SU-DHL-6 (cell line): ENCODE results near the gene CFAP97D2.
A peak's percentile ranks its signal among the peaks of the same experiment; 100 is the strongest.

Source experiments
- H2AFZ ChIP-seq: fragments of 200-600 bp; sonication (generic); 2 replicates; pipeline ENCODE4 v1.6.1; 2014; ENCODE audit warnings: low read depth, mild to moderate bottlenecking, moderate library complexity, mixed read lengths, antibody characterized with exemption, low read length; ENCODE audit not compliant: severe bottlenecking
- H3F3A ChIP-seq: fragments of 200-600 bp; shearing (Covaris generic); 2 replicates; pipeline ENCODE4 v1.6.0; 2016; ENCODE audit warnings: antibody characterized with exemption, mild to moderate bottlenecking; ENCODE audit not compliant: insufficient read depth
- H3K27ac ChIP-seq: fragments of 200-600 bp; sonication (generic); 2 replicates; pipeline ENCODE4 v1.5.1; 2016; ENCODE audit warnings: low read depth, mild to moderate bottlenecking, low read length, moderate library complexity, mixed read lengths
- H3K27me3 ChIP-seq: fragments of 200-600 bp; sonication (generic), shearing (Covaris generic); 2 replicates; pipeline ENCODE4 v1.6.0; 2014; ENCODE audit warnings: mild to moderate bottlenecking, low read length
- H3K36me3 ChIP-seq: fragments of 200-600 bp; sonication (generic); 2 replicates; pipeline ENCODE4 v1.6.1; 2014; ENCODE audit warnings: mild to moderate bottlenecking, low read length, mixed read lengths
- H3K4me2 ChIP-seq: fragments of 300-600, 200-600 bp; shearing (Covaris generic), sonication (generic); 2 replicates; pipeline ENCODE4 v1.6.0; 2014; ENCODE audit warnings: low read length, low read depth, mild to moderate bottlenecking; ENCODE audit not compliant: poor library complexity, severe bottlenecking
- H3K4me3 ChIP-seq: fragments of 200-600 bp; sonication (generic); 2 replicates; pipeline ENCODE4 v1.5.1; 2014; ENCODE audit warnings: antibody characterized with exemption, low read length, mild to moderate bottlenecking, mixed read lengths; ENCODE audit not compliant: insufficient read depth, poor library complexity, severe bottlenecking
- H3K79me2 ChIP-seq: fragments of 200-600 bp; sonication (generic); 2 replicates; pipeline ENCODE4 v1.6.1; 2014; ENCODE audit warnings: mild to moderate bottlenecking, low read length, moderate library complexity; ENCODE audit not compliant: insufficient read depth
- H3K9ac ChIP-seq: fragments of 200-600 bp; sonication (generic); 2 replicates; pipeline ENCODE4 v1.7.0; 2014; ENCODE audit warnings: mild to moderate bottlenecking, low read length
- H3K9me2 ChIP-seq: fragments of 200-600 bp; sonication (generic); replicated peaks from 2 replicates; pipeline ENCODE4 v1.6.1; 2014; ENCODE audit warnings: low read length; ENCODE audit not compliant: insufficient read depth
- H3K9me3 ChIP-seq: fragments of 200-600 bp; sonication (generic); 2 replicates; pipeline ENCODE4 v1.6.1; 2014; ENCODE audit warnings: low read length, mixed read lengths; ENCODE audit not compliant: insufficient read depth
- H4K20me1 ChIP-seq: fragments of 200-600 bp; sonication (generic); 2 replicates; pipeline ENCODE4 v1.6.1; 2014; ENCODE audit warnings: low read depth, mild to moderate bottlenecking, antibody characterized with exemption, low read length, moderate library complexity, mixed read lengths
- CTCF ChIP-seq: fragments of 200-600 bp; sonication (generic); IDR thresholded peaks from one replicate; pipeline ENCODE4 v1.5.1; 2017; ENCODE audit warnings: antibody characterized with exemption, mild to moderate bottlenecking, low read length, moderate library complexity; ENCODE audit not compliant: insufficient read depth, poor library complexity, severe bottlenecking
- EZH2phosphoT487 ChIP-seq: fragments of 200-600 bp; sonication (generic), shearing (Covaris generic); conservative IDR thresholded peaks from 2 replicates; pipeline ENCODE4 v1.6.1; 2018; ENCODE audit warnings: mild to moderate bottlenecking, antibody characterized with exemption, low read length, moderate library complexity, mixed read lengths

Gene CFAP97D2

GRCh38 chr13:114225610-114226009 lies 46.6 kb downstream of the CFAP97D2 start:
- TF ChIP-seq EZH2phosphoT487 (no peak), CTCF (no peak)
- Histone ChIP-seq H3K4me2 (no peak overlapping the region), H2AFZ (no peak overlapping the region), H3K4me3 (no peak overlapping the region), H3K79me2 (no peaks in the 10 kb centered on the region), H3K27ac (no peak overlapping the region), H3K36me3 (no peaks in the 10 kb centered on the region), H3K9me3 (no peaks in the 10 kb centered on the region), H3K27me3 (no peaks in the 10 kb centered on the region), H3K9me2 (no peaks in the 10 kb centered on the region), H4K20me1 (no peaks in the 10 kb centered on the region), H3K9ac (no peak overlapping the region), H3F3A (no peaks in the 10 kb centered on the region)

- no peaks in the 10 kb centered on the region for H3K9me3 ChIP-seq
- H3K9ac ChIP-seq: no peak overlapping the region
- no peak overlapping the region for H3K4me3 ChIP-seq
- no peaks in the 10 kb centered on the region for H3K36me3 ChIP-seq
- H3K79me2 ChIP-seq: no peaks in the 10 kb centered on the region
- H2AFZ ChIP-seq: no peak overlapping the region
- no peak overlapping the region for H3K27ac ChIP-seq
- H3K27me3 ChIP-seq: no peaks in the 10 kb centered on the region
- no peaks in the 10 kb centered on the region for H3K9me2 ChIP-seq
- H3K4me2 ChIP-seq: no peak overlapping the region
- no peaks in the 10 kb centered on the region for H3F3A ChIP-seq
- no peaks in the 10 kb centered on the region for H4K20me1 ChIP-seq
- TF ChIP-seq EZH2phosphoT487 (no peak), CTCF (no peak)
Observed at GRCh38 chr13:114226088-114226487, 47.0 kb downstream of the CFAP97D2 start.

GRCh38 chr13:114226699-114227323 lies 47.8 kb downstream of the CFAP97D2 start:
- no peak overlapping the region for H3K9ac ChIP-seq
- no peak overlapping the region for H3K4me2 ChIP-seq

More at GRCh38 chr13:114226699-114227323, 47.8 kb downstream of the CFAP97D2 start:
- Histone ChIP-seq H3K27me3 (no peaks in the 10 kb centered on the region), H3K4me3 (no peak overlapping the region), H3F3A (no peaks in the 10 kb centered on the region), H3K27ac (no peak overlapping the region), H3K9me2 (no peaks in the 10 kb centered on the region), H3K9me3 (no peaks in the 10 kb centered on the region), H2AFZ (no peak overlapping the region), H4K20me1 (no peaks in the 10 kb centered on the region), H3K36me3 (no peaks in the 10 kb centered on the region), H3K79me2 (no peaks in the 10 kb centered on the region)
- peak; percentile 67 for TF ChIP-seq CTCF
- TF ChIP-seq EZH2phosphoT487: no peak
